GM10266 (cell line): Measurements from ENCODE around the gene TMEM100.

Experiments used
- DNase-seq: peaks from one replicate; pipeline ENCODE4 v3.0.0; 2012; ENCODE audit errors: extremely low spot score
- CTCF ChIP-seq: IDR thresholded peaks from 2 replicates; pipeline ENCODE4 v1.5.1; 2012; ENCODE audit warnings: mild to moderate bottlenecking, low read depth; ENCODE audit not compliant: control insufficient read depth, insufficient read depth; ENCODE audit errors: missing control alignments

The TMEM100 gene

GRCh38 chr17:55722742-55723487 lies at the start of gene TMEM100:
TSS of gene TMEM100 (minus strand) at chr17:55722864. CDS start at chr17:55721070, 1,794 bp downstream.
- no peak for TF ChIP-seq CTCF
- DNase-seq = no peak

DNA sequence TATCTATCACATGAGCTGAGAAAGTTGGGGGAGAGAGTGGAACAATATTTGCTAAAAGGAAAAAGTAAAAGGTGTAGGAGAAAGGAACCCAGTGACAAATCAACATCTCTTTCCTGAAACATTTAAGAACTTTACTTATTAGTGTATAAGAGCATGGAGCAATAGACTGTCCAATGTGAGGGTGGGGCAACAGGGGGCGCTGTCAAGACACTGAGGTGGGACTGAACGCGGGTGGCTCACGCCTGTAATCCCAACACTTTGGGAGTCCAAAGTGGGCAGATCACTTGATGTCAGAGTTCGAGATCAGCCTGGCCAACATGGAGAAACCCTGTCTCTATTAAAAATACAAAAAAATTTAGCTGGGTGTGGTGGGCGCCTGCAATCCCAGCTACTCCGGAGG lies 49.4 kb upstream of the TMEM100 start:
- peak; percentile 8 for TF ChIP-seq CTCF
- no peak for DNase-seq

GRCh38 chr17:55770196-55770870 lies 47.7 kb upstream of the TMEM100 start:
- DNase-seq = peak; percentile 43
- TF ChIP-seq CTCF = peak; percentile 44

GRCh38 chr17:55769625-55770000 lies 46.9 kb upstream of the TMEM100 start:
- DNase-seq = no peak
- TF ChIP-seq CTCF = no peak

GRCh38 chr17:55768936-55769624 lies 46.4 kb upstream of the TMEM100 start:
- DNase-seq = no peak
- no peak for TF ChIP-seq CTCF

- no peak for TF ChIP-seq CTCF
- DNase-seq = no peak
Observed at GRCh38 chr17:55765472-55765871, 42.8 kb upstream of the TMEM100 start.
